Measurements from ENCODE around the gene VPS54. TPM values are rescaled to one million over a fixed set of nuclear protein-coding genes. Genes with fewer than 3 reads are reported as not detected.

VPS54 gene
- total RNA-seq, 2 donors from 2014 or later: 16.2 to 22.5 TPM

DNA sequence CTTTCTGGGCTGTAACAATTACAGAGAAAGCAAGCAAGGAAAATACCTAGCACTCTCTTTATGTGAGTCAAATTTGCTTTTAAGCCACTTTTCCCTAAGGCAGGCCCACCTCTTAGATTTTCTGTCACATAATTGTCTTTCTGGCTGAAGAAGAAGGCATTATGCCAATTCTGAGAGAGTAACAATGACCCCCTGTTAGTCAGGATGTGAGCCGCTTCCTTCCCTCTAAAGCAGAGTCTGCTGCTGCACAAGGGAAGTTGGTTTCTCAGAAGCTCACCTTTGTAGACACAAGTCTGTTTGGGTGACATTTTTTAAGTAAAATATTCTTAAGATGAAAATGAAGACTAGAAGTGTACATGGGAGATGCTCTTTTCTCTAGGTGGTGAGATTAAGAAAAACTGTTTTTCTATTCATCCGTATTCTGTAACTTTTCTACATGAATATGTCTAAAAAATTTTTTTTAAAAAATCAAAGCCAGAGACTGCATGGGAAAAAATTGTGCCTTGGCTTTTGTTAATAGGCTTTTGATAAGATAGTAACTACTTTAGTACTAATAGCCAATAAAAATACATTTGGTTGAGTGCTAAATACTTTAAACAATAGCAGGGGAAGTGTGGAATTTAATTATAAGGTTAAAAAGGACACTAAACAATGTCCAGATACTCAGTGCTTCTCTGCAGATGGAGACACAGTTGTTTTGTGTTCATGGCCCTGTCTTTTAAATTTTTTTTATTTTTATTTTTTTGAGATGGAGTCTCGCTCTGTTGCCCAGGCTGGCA, 33.4 kb upstream of the VPS54 start:
- Histone ChIP-seq H3K9ac (ENCODE audit: low read depth in 2 of 2, low read length in 2 of 2) (no peak overlapping the region), H3K9me3 (no peaks in the 10 kb centered on the region), H3K36me3 (no peaks in the 10 kb centered on the region), H3K4me1 (no peaks in the 10 kb centered on the region), H3K27ac (no peak overlapping the region), H3K4me3 (no peak overlapping the region), H3K27me3 (no peaks in the 10 kb centered on the region)
- intact Hi-C loops (cut with DNase I): no loop called here
- DNase-seq: no peak
- TF ChIP-seq, protein P1, sequence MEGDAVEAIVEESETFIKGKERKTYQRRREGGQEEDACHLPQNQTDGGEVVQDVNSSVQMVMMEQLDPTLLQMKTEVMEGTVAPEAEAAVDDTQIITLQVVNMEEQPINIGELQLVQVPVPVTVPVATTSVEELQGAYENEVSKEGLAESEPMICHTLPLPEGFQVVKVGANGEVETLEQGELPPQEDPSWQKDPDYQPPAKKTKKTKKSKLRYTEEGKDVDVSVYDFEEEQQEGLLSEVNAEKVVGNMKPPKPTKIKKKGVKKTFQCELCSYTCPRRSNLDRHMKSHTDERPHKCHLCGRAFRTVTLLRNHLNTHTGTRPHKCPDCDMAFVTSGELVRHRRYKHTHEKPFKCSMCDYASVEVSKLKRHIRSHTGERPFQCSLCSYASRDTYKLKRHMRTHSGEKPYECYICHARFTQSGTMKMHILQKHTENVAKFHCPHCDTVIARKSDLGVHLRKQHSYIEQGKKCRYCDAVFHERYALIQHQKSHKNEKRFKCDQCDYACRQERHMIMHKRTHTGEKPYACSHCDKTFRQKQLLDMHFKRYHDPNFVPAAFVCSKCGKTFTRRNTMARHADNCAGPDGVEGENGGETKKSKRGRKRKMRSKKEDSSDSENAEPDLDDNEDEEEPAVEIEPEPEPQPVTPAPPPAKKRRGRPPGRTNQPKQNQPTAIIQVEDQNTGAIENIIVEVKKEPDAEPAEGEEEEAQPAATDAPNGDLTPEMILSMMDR (IDR thresholded peaks at IDR 0.05): no peak

DNA sequence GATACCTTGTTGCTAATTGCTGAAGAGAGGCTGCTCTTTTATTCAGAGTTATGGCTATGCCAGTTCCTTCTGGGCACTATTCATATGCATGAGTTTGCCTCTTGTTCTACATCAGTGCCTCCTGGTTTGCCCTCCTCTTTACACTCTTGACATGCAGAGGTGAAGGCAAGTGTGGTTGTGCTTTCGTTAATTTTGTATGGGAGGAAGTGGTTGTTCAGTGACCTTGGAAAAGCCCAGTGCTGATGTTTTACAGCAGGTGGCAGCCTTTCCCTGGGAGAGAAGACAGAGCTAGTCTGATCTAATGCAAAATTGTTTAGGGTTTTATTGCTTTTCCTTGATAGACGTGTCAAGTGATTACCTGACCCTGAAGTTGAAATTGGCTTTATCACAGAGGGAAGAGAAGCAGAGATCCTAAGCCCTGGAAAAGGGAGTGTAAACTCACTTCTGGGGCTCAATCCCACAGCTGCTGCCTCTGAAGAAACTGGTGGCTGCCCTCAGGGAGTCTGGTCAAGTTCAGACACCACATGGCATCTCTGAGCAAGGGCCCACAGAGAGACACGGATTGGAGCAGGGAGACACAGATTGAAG, 30.5 kb upstream of the VPS54 start:
- Histone ChIP-seq H3K36me3 (no peaks in the 10 kb centered on the region), H3K27ac (no peak overlapping the region), H3K9ac (ENCODE audit: low read depth in 2 of 2, low read length in 2 of 2) (peak overlapping the region in 1 of 2 donors; percentile 54), H3K27me3 (no peaks in the 10 kb centered on the region), H3K9me3 (no peaks in the 10 kb centered on the region), H3K4me1 (no peaks in the 10 kb centered on the region), H3K4me3 (no peak overlapping the region)
- TF ChIP-seq, protein P1 (IDR thresholded peaks at IDR 0.05): peak; percentile 87
- DNase-seq: peak; percentile 86
- intact Hi-C loops (cut with DNase I): loop anchor here (5.0 kb wide), 3 partner anchors 263 to 438 kb away; no protein-coding TSS in a partner anchor

DNA sequence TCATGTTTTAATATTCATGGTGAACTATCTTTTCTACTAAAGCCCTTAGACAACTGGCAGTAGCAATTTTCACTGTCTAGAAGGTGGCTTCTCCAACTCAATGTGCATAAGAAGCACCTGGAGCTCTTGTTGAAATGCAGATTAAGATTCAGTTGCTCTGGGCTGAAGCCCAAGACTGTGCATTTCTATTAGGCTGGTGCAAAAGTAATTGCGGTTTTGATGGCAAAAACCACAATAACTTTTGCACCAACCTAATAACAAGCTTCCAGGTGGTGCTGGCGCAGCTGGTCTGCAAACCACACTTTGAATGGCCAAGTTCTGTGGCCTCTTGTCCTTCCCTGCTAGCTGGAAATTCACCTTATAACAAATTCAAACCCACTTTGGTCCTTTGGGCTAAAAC, 26.7 kb upstream of the VPS54 start:
- no peaks in the 10 kb centered on the region for H3K9me3 ChIP-seq
- no peaks in the 10 kb centered on the region for H3K4me1 ChIP-seq
- no peaks in the 10 kb centered on the region for H3K36me3 ChIP-seq
- H3K27me3 ChIP-seq: no peaks in the 10 kb centered on the region
- H3K27ac ChIP-seq: no peak overlapping the region
- no peak overlapping the region for H3K4me3 ChIP-seq
- no peak for DNase-seq
- intact Hi-C loops (cut with DNase I): loop anchor here (5.0 kb wide), 3 partner anchors 266 to 441 kb away; no protein-coding TSS in a partner anchor
- TF ChIP-seq, protein P1 (IDR thresholded peaks at IDR 0.05): no peak
- H3K9ac ChIP-seq (ENCODE audit: low read depth in 2 of 2, low read length in 2 of 2): no peak overlapping the region

DNA sequence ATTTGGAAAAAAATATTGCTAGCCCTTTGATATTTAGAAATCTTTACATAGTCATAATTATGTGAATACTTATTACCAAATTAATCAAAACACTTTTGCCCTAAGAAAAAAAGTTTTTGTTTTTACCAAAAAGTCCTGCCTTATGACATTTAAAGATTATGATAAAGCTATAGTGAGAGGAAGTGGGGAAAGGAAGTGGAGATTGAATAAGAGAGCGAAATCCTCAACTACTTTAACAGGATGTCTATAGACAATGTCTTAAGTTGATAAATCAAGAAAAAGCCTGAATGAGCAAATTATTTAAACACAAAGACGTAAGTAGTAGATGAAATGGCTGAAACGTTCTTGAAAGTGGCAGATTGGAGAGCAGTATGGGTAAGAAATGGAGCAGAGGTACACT, 20.9 kb upstream of the VPS54 start:
- no peak for DNase-seq
- H3K27ac ChIP-seq: no peak overlapping the region
- no peak overlapping the region for H3K9ac ChIP-seq (ENCODE audit: low read depth in 2 of 2, low read length in 2 of 2)
- intact Hi-C loops (cut with DNase I): no loop called here
- no peaks in the 10 kb centered on the region for H3K4me1 ChIP-seq
- TF ChIP-seq, protein P1 (IDR thresholded peaks at IDR 0.05): no peak
- H3K36me3 ChIP-seq: no peaks in the 10 kb centered on the region
- H3K27me3 ChIP-seq: no peaks in the 10 kb centered on the region
- H3K4me3 ChIP-seq: no peak overlapping the region
- H3K9me3 ChIP-seq: no peaks in the 10 kb centered on the region

DNA sequence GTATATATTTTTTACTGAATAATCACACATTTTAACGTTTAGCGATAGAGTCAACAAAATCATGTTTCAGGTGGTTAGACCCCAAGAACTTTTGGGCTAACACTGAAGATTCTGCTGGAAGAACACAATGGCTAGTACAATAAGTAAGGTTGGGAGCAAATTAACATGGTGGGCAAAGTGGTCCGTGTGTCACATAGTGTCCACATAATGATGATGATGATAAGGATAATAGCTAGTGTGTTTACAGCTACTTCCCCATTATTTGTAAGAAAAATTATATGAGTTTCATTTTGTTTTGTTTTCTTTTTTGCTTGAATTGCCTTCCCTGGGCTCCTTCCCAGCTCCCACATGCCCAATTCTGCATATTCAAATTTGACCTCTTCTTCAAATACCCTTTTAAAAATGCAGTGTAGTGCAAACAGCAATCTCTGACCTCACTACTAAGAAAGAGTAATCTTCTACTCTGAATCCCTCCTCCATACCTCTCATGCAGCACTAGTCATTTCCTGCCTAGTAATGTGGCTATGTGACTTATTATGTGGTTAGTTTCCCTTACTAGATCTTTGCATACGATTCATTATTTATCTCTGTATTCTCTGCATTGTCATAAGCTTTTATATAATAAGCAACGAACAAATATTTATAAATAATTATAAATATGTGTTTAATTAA, 16.9 kb upstream of the VPS54 start:
- H3K4me1 ChIP-seq: no peaks in the 10 kb centered on the region
- no peaks in the 10 kb centered on the region for H3K9me3 ChIP-seq
- H3K9ac ChIP-seq (ENCODE audit: low read depth in 2 of 2, low read length in 2 of 2): no peak overlapping the region
- TF ChIP-seq, protein P1 (IDR thresholded peaks at IDR 0.05): no peak
- DNase-seq: no peak
- no peaks in the 10 kb centered on the region for H3K27me3 ChIP-seq
- no peaks in the 10 kb centered on the region for H3K36me3 ChIP-seq
- H3K27ac ChIP-seq: no peak overlapping the region
- H3K4me3 ChIP-seq: no peak overlapping the region
- intact Hi-C loops (cut with DNase I): no loop called here

All from colonic mucosa (tissue), 4 donors.